Stimulated activated naive B cell treated with anti-CD40 and anti-IgM and Interleukin-4, amounts not matched to agents 10 μg/mL and 1 μg/mL and 100 μg/mL, for 72 hours (primary cell): ENCODE results near the gene PLSCR5.

Source experiments
- ATAC-seq, 2 donors: fragments of 150-1000 bp; cut with Tn5 transposase; replicated peaks; 2 replicates each; pipeline ENCODE4 v1.10.0; 2021; ENCODE audit warnings: moderate library complexity in 1 of 2
- DNase-seq: peaks from one replicate; pipeline ENCODE4 v3.0.0; 2021
- H3K27ac Mint-ChIP-seq: one replicate; pipeline ENCODE4 v1.8.0; 2022; ENCODE audit warnings: mild to moderate bottlenecking, mixed read lengths
- H3K27me3 Mint-ChIP-seq, 2 donors: one replicate each; pipeline ENCODE4 v1.8.0; 2022; ENCODE audit warnings: mixed read lengths in 2 of 2
- H3K36me3 Mint-ChIP-seq, 2 donors: one replicate each; pipeline ENCODE4 v1.8.0; 2022; ENCODE audit warnings: mixed read lengths in 2 of 2, mild to moderate bottlenecking in 1 of 2
- H3K4me1 Mint-ChIP-seq, 2 donors: one replicate each; pipeline ENCODE4 v1.8.0; 2022; ENCODE audit warnings: mixed read lengths in 2 of 2, mild to moderate bottlenecking in 1 of 2
- H3K4me3 Mint-ChIP-seq, 2 donors: one replicate each; pipeline ENCODE4 v1.8.0; 2022; ENCODE audit warnings: mild to moderate bottlenecking in 2 of 2, mixed read lengths in 2 of 2, moderate library complexity in 1 of 2
- H3K9me3 Mint-ChIP-seq, 2 donors: one replicate each; pipeline ENCODE4 v1.8.0; 2022; ENCODE audit warnings: mixed read lengths in 2 of 2, mild to moderate bottlenecking in 1 of 2

The PLSCR5 gene

GRCh38 chr3:146612015-146612414, 6.9 kb upstream of the PLSCR5 start:
- Mint-ChIP-seq H3K9me3 (no peaks in the 10 kb centered on the region), H3K4me3 (no peak overlapping the region), H3K27ac (no peak overlapping the region), H3K27me3 (peaks cover 0 to 5% of the 10 kb centered on the region in 2 donors), H3K36me3 (no peaks in the 10 kb centered on the region), H3K4me1 (no peaks in the 10 kb centered on the region)
- no peak for DNase-seq
- no peak for ATAC-seq

GRCh38 chr3:146611096-146611495, 6.0 kb upstream of the PLSCR5 start:
- Mint-ChIP-seq H3K4me3 (no peak overlapping the region), H3K9me3 (no peaks in the 10 kb centered on the region), H3K36me3 (no peaks in the 10 kb centered on the region), H3K27ac (no peak overlapping the region), H3K4me1 (no peaks in the 10 kb centered on the region), H3K27me3 (peaks cover 0 to 11% of the 10 kb centered on the region in 2 donors)
- DNase-seq (no peak), ATAC-seq (no peak)

- H3K4me3 Mint-ChIP-seq = no peak overlapping the region
- H3K9me3 Mint-ChIP-seq = no peaks in the 10 kb centered on the region
- H3K27ac Mint-ChIP-seq = no peak overlapping the region
- H3K27me3 Mint-ChIP-seq = no peaks in the 10 kb centered on the region
- no peaks in the 10 kb centered on the region for H3K4me1 Mint-ChIP-seq
- DNase-seq (no peak), ATAC-seq (no peak)
- no peaks in the 10 kb centered on the region for H3K36me3 Mint-ChIP-seq
Observed at GRCh38 chr3:146598535-146598934, 6.6 kb downstream of the PLSCR5 start.

- Mint-ChIP-seq H3K4me1 (no peaks in the 10 kb centered on the region), H3K4me3 (no peak overlapping the region), H3K36me3 (no peaks in the 10 kb centered on the region), H3K27me3 (no peaks in the 10 kb centered on the region), H3K27ac (no peak overlapping the region), H3K9me3 (no peaks in the 10 kb centered on the region)
- DNase-seq (no peak), ATAC-seq (no peak)
Observed at GRCh38 chr3:146594843-146595482, 10.2 kb downstream of the PLSCR5 start.

- no peaks in the 10 kb centered on the region for H3K4me1 Mint-ChIP-seq
- no peaks in the 10 kb centered on the region for H3K9me3 Mint-ChIP-seq
- no peak overlapping the region for H3K27ac Mint-ChIP-seq
- H3K27me3 Mint-ChIP-seq = no peaks in the 10 kb centered on the region
- H3K36me3 Mint-ChIP-seq = no peaks in the 10 kb centered on the region
- ATAC-seq (no peak), DNase-seq (no peak)
- no peak overlapping the region for H3K4me3 Mint-ChIP-seq
Observed at GRCh38 chr3:146593776-146594175, 11.4 kb downstream of the PLSCR5 start.

GRCh38 chr3:146590521-146590920, 14.6 kb downstream of the PLSCR5 start:
- Mint-ChIP-seq H3K36me3 (no peaks in the 10 kb centered on the region), H3K4me3 (no peak overlapping the region), H3K27ac (no peak overlapping the region), H3K27me3 (no peaks in the 10 kb centered on the region), H3K4me1 (no peaks in the 10 kb centered on the region), H3K9me3 (no peaks in the 10 kb centered on the region)
- DNase-seq (no peak), ATAC-seq (no peak)

- no peaks in the 10 kb centered on the region for H3K4me1 Mint-ChIP-seq
- DNase-seq = no peak
- H3K27ac Mint-ChIP-seq = no peak overlapping the region
- no peaks in the 10 kb centered on the region for H3K27me3 Mint-ChIP-seq
- H3K4me3 Mint-ChIP-seq = no peak overlapping the region
- H3K36me3 Mint-ChIP-seq = no peaks in the 10 kb centered on the region
- no peaks in the 10 kb centered on the region for H3K9me3 Mint-ChIP-seq
- no peak for ATAC-seq
Observed at GRCh38 chr3:146589899-146590508, 15.1 kb downstream of the PLSCR5 start.

- H3K36me3 Mint-ChIP-seq = peaks cover 0 to 3% of the 10 kb centered on the region in 2 donors
Observed at GRCh38 chr3:146585156-146585555, 20.0 kb downstream of the PLSCR5 start.

GRCh38 chr3:146581951-146582467, 23.1 kb downstream of the PLSCR5 start:
- peak; percentile 84 to 85 for ATAC-seq

More at GRCh38 chr3:146585156-146585555, 20.0 kb downstream of the PLSCR5 start:
- Mint-ChIP-seq H3K27ac (no peak overlapping the region), H3K9me3 (peaks cover 2 to 7% of the 10 kb centered on the region in 2 donors), H3K4me3 (no peak overlapping the region), H3K27me3 (peaks cover 0 to 3% of the 10 kb centered on the region in 2 donors), H3K4me1 (peaks cover 0 to 7% of the 10 kb centered on the region in 2 donors)
- DNase-seq (no peak), ATAC-seq (no peak)

GRCh38 chr3:146581080-146581601, 24.0 kb downstream of the PLSCR5 start:
- H3K4me3 Mint-ChIP-seq = no peak overlapping the region
- peaks cover 0 to 3% of the 10 kb centered on the region in 2 donors for H3K36me3 Mint-ChIP-seq
- peaks cover 2 to 7% of the 10 kb centered on the region in 2 donors for H3K9me3 Mint-ChIP-seq
- H3K4me1 Mint-ChIP-seq = peaks cover 0 to 7% of the 10 kb centered on the region in 2 donors
- peaks cover 0 to 3% of the 10 kb centered on the region in 2 donors for H3K27me3 Mint-ChIP-seq
- H3K27ac Mint-ChIP-seq = no peak overlapping the region
- DNase-seq (no peak), ATAC-seq (no peak)

More at GRCh38 chr3:146581951-146582467, 23.1 kb downstream of the PLSCR5 start:
- Mint-ChIP-seq H3K27ac (no peak overlapping the region), H3K27me3 (peaks cover 0 to 3% of the 10 kb centered on the region in 2 donors), H3K9me3 (peaks cover 2 to 7% of the 10 kb centered on the region in 2 donors), H3K4me3 (no peak overlapping the region), H3K4me1 (peaks cover 0 to 7% of the 10 kb centered on the region in 2 donors), H3K36me3 (peaks cover 0 to 3% of the 10 kb centered on the region in 2 donors)
- no peak for DNase-seq

- ATAC-seq (peak; percentile 62 to 69), DNase-seq (no peak)
- peaks cover 0 to 7% of the 10 kb centered on the region in 2 donors for H3K4me1 Mint-ChIP-seq
- H3K27me3 Mint-ChIP-seq = no peaks in the 10 kb centered on the region
- H3K4me3 Mint-ChIP-seq = no peak overlapping the region
- H3K27ac Mint-ChIP-seq = no peak overlapping the region
- H3K36me3 Mint-ChIP-seq = no peaks in the 10 kb centered on the region
- no peaks in the 10 kb centered on the region for H3K9me3 Mint-ChIP-seq
Observed at GRCh38 chr3:146577662-146578061, 27.5 kb downstream of the PLSCR5 start.

GRCh38 chr3:146575636-146576035, 29.5 kb downstream of the PLSCR5 start:
- Mint-ChIP-seq H3K9me3 (no peaks in the 10 kb centered on the region), H3K4me1 (no peaks in the 10 kb centered on the region), H3K4me3 (no peak overlapping the region), H3K27me3 (no peaks in the 10 kb centered on the region), H3K36me3 (no peaks in the 10 kb centered on the region), H3K27ac (no peak overlapping the region)
- ATAC-seq (no peak), DNase-seq (no peak)

- Mint-ChIP-seq H3K27ac (no peak overlapping the region), H3K9me3 (no peaks in the 10 kb centered on the region), H3K27me3 (no peaks in the 10 kb centered on the region), H3K36me3 (no peaks in the 10 kb centered on the region), H3K4me1 (no peaks in the 10 kb centered on the region), H3K4me3 (no peak overlapping the region)
- DNase-seq (no peak), ATAC-seq (no peak)
Observed at GRCh38 chr3:146574173-146574572, 31.0 kb downstream of the PLSCR5 start.

GRCh38 chr3:146569314-146569713, 35.8 kb downstream of the PLSCR5 start:
- ATAC-seq (no peak), DNase-seq (no peak)
- H3K36me3 Mint-ChIP-seq = no peaks in the 10 kb centered on the region
- no peak overlapping the region for H3K4me3 Mint-ChIP-seq
- H3K9me3 Mint-ChIP-seq = no peaks in the 10 kb centered on the region
- H3K27me3 Mint-ChIP-seq = no peaks in the 10 kb centered on the region
- no peak overlapping the region for H3K27ac Mint-ChIP-seq
- no peaks in the 10 kb centered on the region for H3K4me1 Mint-ChIP-seq

GRCh38 chr3:146566138-146566537, 39.0 kb downstream of the PLSCR5 start:
- DNase-seq = no peak
- H3K4me3 Mint-ChIP-seq = no peak overlapping the region
- H3K36me3 Mint-ChIP-seq = no peaks in the 10 kb centered on the region
- peaks cover 0 to 6% of the 10 kb centered on the region in 2 donors for H3K9me3 Mint-ChIP-seq
- H3K4me1 Mint-ChIP-seq = no peaks in the 10 kb centered on the region
- no peak for ATAC-seq
- H3K27ac Mint-ChIP-seq = no peak overlapping the region
- H3K27me3 Mint-ChIP-seq = no peaks in the 10 kb centered on the region
